Caco-2 (cell line): Measurements from ENCODE around the gene FADS3. TPM values are rescaled to one million over a fixed set of nuclear protein-coding genes. Genes with fewer than 3 reads are reported as not detected.
A peak's percentile ranks its signal among the peaks of the same experiment; 100 is the strongest.

ENCODE experiments used
- BruUV-seq: library from RNA; stranded (reverse); fragments of 400-500 nt; replicated peaks from 2 replicates; lab custom pipeline; 2021; lab: Mats Ljungman, UMichigan
- CTCF ChIA-PET: fragments of 300-600 bp; sonication (Branson Sonifier 250); formaldehyde crosslinking; loops from one replicate; lab custom pipeline; 2022; ENCODE audit warnings: antibody characterized with exemption; lab: Charles Lee
- POLR2A ChIA-PET: fragments of 300-600 bp; sonication (Branson Sonifier 250); formaldehyde crosslinking; loops from one replicate; lab custom pipeline; 2022; ENCODE audit warnings: antibody characterized with exemption; lab: Charles Lee
- DNase-seq, 2 experiments: peaks; one replicate each; pipeline versions ENCODE4 v3.0.0 to v3.0.0-alpha.2; 2020 to 2022
- H3K27me3 ChIP-seq: replicated peaks from 2 replicates; pipeline ENCODE4 v1.6.0; 2011; ENCODE audit warnings: low read length; ENCODE audit not compliant: control insufficient read depth, insufficient read depth
- H3K36me3 ChIP-seq: 2 replicates; pipeline ENCODE4 v1.5.1; 2011; ENCODE audit warnings: low read length; ENCODE audit not compliant: control insufficient read depth, insufficient read depth
- H3K4me1 ChIP-seq: fragments of 250-450 bp; sonication (Bioruptor Pico); 2 replicates; pipeline ENCODE4 v1.5.1; 2020; ENCODE audit warnings: mild to moderate bottlenecking
- H3K4me3 ChIP-seq: 2 replicates; pipeline ENCODE4 v1.5.1; 2011; ENCODE audit warnings: low read depth, mild to moderate bottlenecking, control low read depth, low read length
- H3K9me3 ChIP-seq: fragments of 250-450 bp; sonication (Bioruptor Pico); 2 replicates; pipeline ENCODE4 v1.5.1; 2020; ENCODE audit warnings: mild to moderate bottlenecking, moderate library complexity
- H3K27ac Mint-ChIP-seq: one replicate; pipeline ENCODE4 v1.8.0; 2022; ENCODE audit warnings: mixed read lengths; ENCODE audit not compliant: unreplicated experiment
- H3K27me3 Mint-ChIP-seq: one replicate; pipeline ENCODE4 v1.8.0; 2022; ENCODE audit warnings: mixed read lengths; ENCODE audit not compliant: insufficient read depth, unreplicated experiment
- H3K36me3 Mint-ChIP-seq: one replicate; pipeline ENCODE4 v1.8.0; 2022; ENCODE audit warnings: mild to moderate bottlenecking, mixed read lengths; ENCODE audit not compliant: insufficient read depth, unreplicated experiment
- H3K4me1 Mint-ChIP-seq: one replicate; pipeline ENCODE4 v1.8.0; 2022; ENCODE audit warnings: low read depth, mixed read lengths; ENCODE audit not compliant: unreplicated experiment
- H3K4me3 Mint-ChIP-seq: one replicate; pipeline ENCODE4 v1.8.0; 2022; ENCODE audit warnings: mild to moderate bottlenecking, moderate library complexity, mixed read lengths; ENCODE audit not compliant: unreplicated experiment
- H3K9me3 Mint-ChIP-seq: one replicate; pipeline ENCODE4 v1.8.0; 2022; ENCODE audit warnings: mixed read lengths; ENCODE audit not compliant: unreplicated experiment
- intact Hi-C: fragments of 100-400 bp; cut with micrococcal nuclease; formaldehyde crosslinking; loops from one replicate; pipeline ENCODE4 v1.10.0; 2022; ENCODE audit not compliant: unreplicated experiment
- total RNA-seq: library from RNA; stranded (reverse); gene quantifications from 2 replicates; pipeline ENCODE4 v1.2.3, GENCODE V29; 2022
- TF ChIP-seq, protein P1 (sequence below), 2 experiments: fragments of 200-600 bp in 1 of 2; IDR thresholded peaks; 1 replicate in 1 of 2; 2 replicates in 1 of 2; pipeline versions ENCODE4 v1.5.1 to v1.8.0; 2011 to 2022; ENCODE audit warnings: antibody characterized with exemption in 1 of 2, control low read depth in 1 of 2, inconsistent platforms in 1 of 2, low read depth in 1 of 2, low read length in 1 of 2, mild to moderate bottlenecking in 1 of 2, moderate library complexity in 1 of 2; ENCODE audit not compliant: insufficient read depth in 1 of 2, severe bottlenecking in 1 of 2, unreplicated experiment in 1 of 2

Gene FADS3
- total RNA-seq, 1 experiment from 2014 or later, result 32.7 TPM

DNA sequence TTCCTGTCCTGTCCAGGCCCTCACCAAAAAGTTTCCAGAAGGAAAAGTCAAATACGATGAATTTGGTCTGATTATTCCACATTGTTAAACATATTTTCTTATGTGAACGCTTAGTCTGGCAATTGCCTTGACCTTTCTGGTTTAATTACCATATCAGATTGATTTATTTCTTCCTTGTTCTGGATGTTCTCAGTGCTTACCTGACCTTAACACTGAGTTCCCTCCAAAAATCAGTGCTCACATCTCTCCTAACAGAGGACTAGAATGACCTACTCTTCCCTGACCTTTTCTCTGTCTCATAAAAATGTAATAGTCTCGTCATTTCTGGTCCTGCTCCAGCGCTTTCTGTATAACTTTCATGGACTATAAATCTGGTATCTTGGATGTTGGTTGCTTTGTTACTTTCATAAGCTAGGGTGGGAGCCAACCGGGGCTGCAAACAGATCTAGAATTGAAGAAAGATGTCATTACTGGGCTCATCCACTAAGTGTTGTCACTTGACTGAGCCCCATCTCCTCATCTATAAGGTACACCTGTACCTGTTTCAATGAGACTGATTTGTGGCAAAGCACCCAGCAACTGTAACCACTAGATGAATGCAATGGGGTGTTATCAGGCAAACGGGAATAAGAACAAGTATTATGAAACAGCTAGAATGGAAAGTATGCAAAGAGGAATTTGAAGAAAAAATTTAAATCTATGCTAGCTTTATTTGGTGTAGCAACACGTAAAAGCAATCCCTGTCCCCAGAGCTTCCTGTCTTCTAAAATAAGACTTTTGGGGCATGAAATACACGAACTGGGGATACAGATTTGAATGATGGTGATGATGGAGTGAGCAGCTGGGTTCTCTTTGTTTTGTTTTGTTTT lies 60.9 kb downstream of the FADS3 start:
- no peaks in the 10 kb centered on the region for H3K9me3 Mint-ChIP-seq
- H3K27me3 ChIP-seq, result no peaks in the 10 kb centered on the region
- intact Hi-C loops, result no loop called here
- TSS peak; percentile 29 for BruUV-seq
- H3K4me3 Mint-ChIP-seq, result no peak overlapping the region
- H3K36me3 ChIP-seq, result no peaks in the 10 kb centered on the region
- CTCF ChIA-PET, result interaction anchor here (0.6 to 1.0 kb wide), 2 partner anchors 68 to 272 kb away, joined by 3 read pairs; no protein-coding TSS in a partner anchor
- 0 out of 2 replicates have a peak, but pooled peaks cover 19% of the 10 kb centered on the region for H3K4me1 ChIP-seq
- no peak overlapping the region for H3K27ac Mint-ChIP-seq
- peaks cover 6% of the 10 kb centered on the region for H3K36me3 Mint-ChIP-seq
- POLR2A ChIA-PET, result no interaction called here
- H3K9me3 ChIP-seq, result no peaks in the 10 kb centered on the region
- no peaks in the 10 kb centered on the region for H3K27me3 Mint-ChIP-seq
- TF ChIP-seq, protein P1, sequence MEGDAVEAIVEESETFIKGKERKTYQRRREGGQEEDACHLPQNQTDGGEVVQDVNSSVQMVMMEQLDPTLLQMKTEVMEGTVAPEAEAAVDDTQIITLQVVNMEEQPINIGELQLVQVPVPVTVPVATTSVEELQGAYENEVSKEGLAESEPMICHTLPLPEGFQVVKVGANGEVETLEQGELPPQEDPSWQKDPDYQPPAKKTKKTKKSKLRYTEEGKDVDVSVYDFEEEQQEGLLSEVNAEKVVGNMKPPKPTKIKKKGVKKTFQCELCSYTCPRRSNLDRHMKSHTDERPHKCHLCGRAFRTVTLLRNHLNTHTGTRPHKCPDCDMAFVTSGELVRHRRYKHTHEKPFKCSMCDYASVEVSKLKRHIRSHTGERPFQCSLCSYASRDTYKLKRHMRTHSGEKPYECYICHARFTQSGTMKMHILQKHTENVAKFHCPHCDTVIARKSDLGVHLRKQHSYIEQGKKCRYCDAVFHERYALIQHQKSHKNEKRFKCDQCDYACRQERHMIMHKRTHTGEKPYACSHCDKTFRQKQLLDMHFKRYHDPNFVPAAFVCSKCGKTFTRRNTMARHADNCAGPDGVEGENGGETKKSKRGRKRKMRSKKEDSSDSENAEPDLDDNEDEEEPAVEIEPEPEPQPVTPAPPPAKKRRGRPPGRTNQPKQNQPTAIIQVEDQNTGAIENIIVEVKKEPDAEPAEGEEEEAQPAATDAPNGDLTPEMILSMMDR (IDR thresholded peaks at IDR 0.05; ENCODE audit: insufficient read depth in 1 of 2, low read depth in 1 of 2, low read length in 1 of 2, severe bottlenecking in 1 of 2, unreplicated experiment in 1 of 2), result no peak
- no peak overlapping the region for H3K4me3 ChIP-seq
- peaks cover 8% of the 10 kb centered on the region for H3K4me1 Mint-ChIP-seq
- no peak for DNase-seq

DNA sequence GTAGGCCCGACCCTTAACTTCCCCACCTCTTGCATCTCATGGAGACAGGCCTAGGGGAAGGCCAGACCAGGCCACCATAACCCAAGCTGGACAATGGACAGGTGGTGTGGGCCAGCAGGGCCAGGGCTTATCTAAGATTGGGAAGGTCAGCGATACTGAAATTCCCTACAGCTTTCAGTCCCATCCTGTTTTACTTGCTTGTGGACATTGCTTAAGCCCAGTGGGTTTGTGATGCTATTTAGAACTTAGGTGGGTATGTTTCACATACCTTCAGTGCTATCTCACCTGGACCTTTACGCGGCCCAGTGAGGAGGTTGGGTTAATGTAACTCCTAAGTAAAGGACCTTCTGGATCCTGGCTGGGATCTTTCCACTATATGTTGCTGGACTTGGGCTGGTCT lies 61.5 kb downstream of the FADS3 start:
- Mint-ChIP-seq H3K9me3 (no peaks in the 10 kb centered on the region), H3K27ac (no peak overlapping the region), H3K4me3 (peak overlapping the region; percentile 86), H3K36me3 (peaks cover 6% of the 10 kb centered on the region), H3K27me3 (no peaks in the 10 kb centered on the region), H3K4me1 (peaks cover 8% of the 10 kb centered on the region)
- BruUV-seq, result no TSS peak
- intact Hi-C loops, result no loop called here
- no peaks in the 10 kb centered on the region for H3K9me3 ChIP-seq
- TF ChIP-seq, protein P1 (IDR thresholded peaks at IDR 0.05; ENCODE audit: insufficient read depth in 1 of 2, low read depth in 1 of 2, low read length in 1 of 2, severe bottlenecking in 1 of 2, unreplicated experiment in 1 of 2), result no peak
- CTCF ChIA-PET, result no interaction called here
- no peaks in the 10 kb centered on the region for H3K36me3 ChIP-seq
- H3K4me3 ChIP-seq, result no peak overlapping the region
- POLR2A ChIA-PET, result no interaction called here
- DNase-seq, result no peak
- 0 out of 2 replicates have a peak, but pooled peaks cover 19% of the 10 kb centered on the region for H3K4me1 ChIP-seq
- H3K27me3 ChIP-seq, result no peaks in the 10 kb centered on the region

DNA sequence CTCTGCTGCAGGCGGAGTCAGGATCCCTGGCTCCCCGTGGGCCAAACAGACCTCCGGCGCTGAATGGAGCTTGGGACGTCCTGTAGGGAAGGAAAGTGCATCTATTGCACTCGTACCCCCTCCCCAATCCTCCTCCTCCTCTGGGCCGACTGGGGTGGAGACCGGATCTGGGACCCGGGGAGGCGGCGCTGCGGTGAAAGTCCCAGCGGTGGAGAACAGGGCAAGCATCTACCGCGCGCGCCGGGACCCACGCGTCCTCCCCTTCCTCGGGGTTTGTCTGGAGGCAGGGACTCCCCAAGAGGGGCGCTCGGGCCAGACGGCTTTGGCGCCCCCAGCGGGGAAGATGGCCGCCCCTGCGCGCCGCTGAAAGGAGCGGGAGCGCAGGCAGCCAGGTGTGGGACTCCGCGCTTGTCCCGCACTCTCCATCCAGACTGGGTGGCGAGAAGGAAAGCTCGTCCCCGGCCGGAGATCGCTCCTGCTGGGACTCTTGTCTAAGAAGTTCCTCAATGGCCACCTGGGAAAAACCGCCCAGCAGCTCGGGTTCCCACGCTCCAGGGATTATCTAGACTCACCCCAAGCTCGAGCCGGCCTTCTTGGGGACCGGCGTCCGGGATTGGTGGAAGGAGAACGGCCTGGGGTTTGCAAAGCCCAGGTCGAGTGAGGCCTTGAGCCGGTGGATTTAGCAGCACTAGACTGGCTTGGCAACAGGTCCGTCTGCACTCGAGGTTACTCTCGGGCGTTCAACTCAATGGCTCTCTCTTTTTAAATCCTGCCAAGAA lies 62.5 kb downstream of the FADS3 start:
- DNase-seq, result peak in 1 of 2 experiments; percentile 61
- no TSS peak for BruUV-seq
- Mint-ChIP-seq H3K36me3 (peaks cover 6% of the 10 kb centered on the region), H3K4me3 (peak overlapping the region; percentile 86), H3K27me3 (no peaks in the 10 kb centered on the region), H3K27ac (peak overlapping the region; percentile 39), H3K4me1 (peaks cover 8% of the 10 kb centered on the region), H3K9me3 (no peaks in the 10 kb centered on the region)
- Histone ChIP-seq H3K4me1 (0 out of 2 replicates have a peak, but pooled peaks cover 19% of the 10 kb centered on the region), H3K36me3 (no peaks in the 10 kb centered on the region), H3K4me3 (peak overlapping the region; percentile 64), H3K27me3 (no peaks in the 10 kb centered on the region), H3K9me3 (no peaks in the 10 kb centered on the region)
- intact Hi-C loops, result no loop called here
- ChIA-PET POLR2A (no interaction called here), CTCF (interaction anchor here (1.1 to 1.9 kb wide), 2 partner anchors 13 to 43 kb away, joined by 3 to 7 read pairs; partner anchors contain the start of gene FADS1)
- TF ChIP-seq, protein P1 (IDR thresholded peaks at IDR 0.05; ENCODE audit: insufficient read depth in 1 of 2, low read depth in 1 of 2, low read length in 1 of 2, severe bottlenecking in 1 of 2, unreplicated experiment in 1 of 2), result peak; percentile 61 to 77
